Gastrocnemius medialis (tissue), 4 donors: ENCODE data around the gene BLOC1S3. TPM values are rescaled to one million over a fixed set of nuclear protein-coding genes. Genes with fewer than 3 reads are reported as not detected.

Source experiments
- ATAC-seq, 2 donors: fragments of 150-250 bp; one replicate each; pipeline ENCODE4 v1.9.1; 2016
- DNase-seq, 2 donors: peaks; one replicate each; pipeline ENCODE4 v3.0.0-alpha.2; 2019
- H3K27ac ChIP-seq, 4 donors: fragments of 200-600 bp; sonication (generic); 1 replicate in 1 of 4; 2 replicates in 3 of 4; pipeline ENCODE4 v1.5.1; 2016 to 2018; ENCODE audit warnings: mild to moderate bottlenecking in 2 of 4, moderate library complexity in 1 of 4
- H3K27me3 ChIP-seq, 3 donors: fragments of 200-600 bp; sonication (generic) in 2 of 3; 1 replicate in 1 of 3; 2 replicates in 2 of 3; pipeline versions ENCODE4 v1.5.1 to v1.6.0; 2016 to 2019; ENCODE audit warnings: mild to moderate bottlenecking in 1 of 3, moderate library complexity in 1 of 3
- H3K36me3 ChIP-seq, 2 donors: fragments of 200-600 bp; sonication (generic) in 1 of 2; one replicate each; pipeline ENCODE4 v1.5.1; 2017 to 2018
- H3K4me1 ChIP-seq, 2 donors: fragments of 200-600 bp; sonication (generic) in 1 of 2; one replicate each; pipeline ENCODE4 v1.5.1; 2016 to 2017; ENCODE audit warnings: mild to moderate bottlenecking in 2 of 2
- H3K4me3 ChIP-seq, 4 donors: fragments of 200-600 bp; sonication (generic) in 3 of 4; 1 replicate in 1 of 4; 2 replicates in 3 of 4; pipeline ENCODE4 v1.5.1; 2016 to 2019; ENCODE audit warnings: mild to moderate bottlenecking in 2 of 4
- H3K9me3 ChIP-seq, 3 donors: fragments of 200-600 bp; sonication (generic) in 2 of 3; 1 replicate in 1 of 3; 2 replicates in 2 of 3; pipeline ENCODE4 v1.5.1; 2016 to 2019
- POLR2A ChIP-seq, 2 donors: fragments of 450-650 bp; IDR thresholded peaks; one replicate each; pipeline ENCODE4 v1.6.1; 2017; ENCODE audit warnings: antibody characterized with exemption in 2 of 2, mild to moderate bottlenecking in 2 of 2, moderate library complexity in 2 of 2
- in situ Hi-C, 4 donors: fragments of 200-750 bp; cut with MboI; loops; one replicate each; pipeline versions ENCODE4 v1.15.0 to v1.8.0; 2017; ENCODE audit warnings: low sequenced_read_pairs in 4 of 4
- intact Hi-C: fragments of 100-400 bp; cut with DNase I; formaldehyde crosslinking; loops from one replicate; pipeline ENCODE4 v1.15.1; 2023; ENCODE audit warnings: low total_unique reads
- total RNA-seq, 4 donors: library from RNA; depleted of rRNA; stranded (reverse); fragments of >200 nt; gene quantifications; one replicate each; pipeline versions ENCODE4 v1.1.0 to v1.2.3, GENCODE V29; 2016
- TF ChIP-seq, protein P1 (sequence below), 5 experiments: fragments of 450-650 bp in 3 of 5; fragments of 200-600 bp in 2 of 5; sonication (generic) in 2 of 5; IDR thresholded peaks in 4 of 5; conservative IDR thresholded peaks in 1 of 5; 1 replicate in 4 of 5; 2 replicates in 1 of 5; pipeline ENCODE4 v1.5.1; 2016 to 2019; ENCODE audit warnings: antibody characterized with exemption in 5 of 5, mild to moderate bottlenecking in 3 of 5, moderate library complexity in 3 of 5

Gene BLOC1S3
- total RNA-seq, 4 donors from 2014 or later: 1.9 to 14.9 (median 5.8) TPM

DNA sequence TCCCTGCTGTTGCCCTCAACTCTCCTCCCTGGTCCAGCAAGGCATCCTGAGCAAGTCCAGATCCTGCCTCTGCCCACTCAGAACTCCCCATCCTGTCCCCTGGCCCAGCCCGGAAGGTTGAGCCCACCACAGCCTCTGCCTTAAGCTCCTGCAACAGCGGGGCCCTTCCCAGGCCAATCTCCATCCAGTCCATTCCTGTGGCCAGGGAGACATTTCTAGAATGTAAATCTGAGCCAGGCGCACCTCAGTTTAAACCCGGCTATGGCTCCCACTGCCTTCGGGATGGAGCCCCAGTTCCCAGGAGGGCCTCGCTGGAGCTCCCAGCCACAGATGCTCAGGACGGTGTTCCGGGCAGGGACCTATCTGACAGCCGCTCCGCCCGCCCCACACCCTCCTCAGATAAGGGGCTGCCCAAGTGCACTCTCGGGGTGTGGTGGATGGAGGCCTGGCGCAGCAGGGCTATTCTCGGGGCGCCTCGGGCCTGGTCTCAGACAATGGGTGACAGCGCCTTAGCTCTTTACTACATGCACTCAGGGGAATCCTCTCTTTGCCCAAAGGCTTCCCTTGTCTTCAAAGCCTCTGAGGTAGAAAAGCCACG, 5.9 kb upstream of the BLOC1S3 start:
- TF ChIP-seq POLR2A (IDR thresholded peaks at IDR 0.05): no peak
- TF ChIP-seq, protein P1, sequence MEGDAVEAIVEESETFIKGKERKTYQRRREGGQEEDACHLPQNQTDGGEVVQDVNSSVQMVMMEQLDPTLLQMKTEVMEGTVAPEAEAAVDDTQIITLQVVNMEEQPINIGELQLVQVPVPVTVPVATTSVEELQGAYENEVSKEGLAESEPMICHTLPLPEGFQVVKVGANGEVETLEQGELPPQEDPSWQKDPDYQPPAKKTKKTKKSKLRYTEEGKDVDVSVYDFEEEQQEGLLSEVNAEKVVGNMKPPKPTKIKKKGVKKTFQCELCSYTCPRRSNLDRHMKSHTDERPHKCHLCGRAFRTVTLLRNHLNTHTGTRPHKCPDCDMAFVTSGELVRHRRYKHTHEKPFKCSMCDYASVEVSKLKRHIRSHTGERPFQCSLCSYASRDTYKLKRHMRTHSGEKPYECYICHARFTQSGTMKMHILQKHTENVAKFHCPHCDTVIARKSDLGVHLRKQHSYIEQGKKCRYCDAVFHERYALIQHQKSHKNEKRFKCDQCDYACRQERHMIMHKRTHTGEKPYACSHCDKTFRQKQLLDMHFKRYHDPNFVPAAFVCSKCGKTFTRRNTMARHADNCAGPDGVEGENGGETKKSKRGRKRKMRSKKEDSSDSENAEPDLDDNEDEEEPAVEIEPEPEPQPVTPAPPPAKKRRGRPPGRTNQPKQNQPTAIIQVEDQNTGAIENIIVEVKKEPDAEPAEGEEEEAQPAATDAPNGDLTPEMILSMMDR (IDR thresholded peaks at IDR 0.05 in 4 of 5, conservative IDR thresholded peaks at IDR 0.05 in 1 of 5): no peak
- Histone ChIP-seq H3K36me3 (no peaks in the 10 kb centered on the region), H3K27ac (no peak overlapping the region), H3K4me3 (no peak overlapping the region), H3K4me1 (peaks cover 5 to 9% of the 10 kb centered on the region in 2 donors), H3K27me3 (no peaks in the 10 kb centered on the region), H3K9me3 (no peaks in the 10 kb centered on the region)
- intact Hi-C loops (no loop called here), in situ Hi-C loops (no loop called here)
- ATAC-seq: no peak
- DNase-seq: no peak

DNA sequence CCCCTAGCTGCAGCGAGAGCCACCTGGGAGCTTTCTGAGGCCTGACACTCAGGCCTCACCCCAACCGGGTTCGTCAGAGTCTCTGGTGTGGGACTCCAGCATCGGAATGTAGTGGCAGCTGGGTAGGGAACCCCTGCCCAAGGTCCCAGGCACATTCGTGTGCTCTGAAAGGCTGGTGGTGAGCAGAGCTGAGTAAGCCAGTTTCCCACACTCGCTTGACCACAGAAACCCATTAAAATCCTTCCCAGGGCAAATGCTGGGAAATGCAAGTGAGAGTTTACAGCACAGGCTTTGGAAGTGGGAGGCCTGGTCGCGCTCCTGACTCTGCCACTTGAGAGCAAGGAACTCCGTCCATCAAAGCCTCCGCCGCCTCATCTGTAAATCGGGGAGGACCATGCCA, 4.8 kb upstream of the BLOC1S3 start:
- H3K36me3 ChIP-seq: no peaks in the 10 kb centered on the region
- no peak overlapping the region for H3K27ac ChIP-seq
- intact Hi-C loops: no loop called here
- ATAC-seq (no peak), DNase-seq (no peak)
- in situ Hi-C loops: no loop called here
- no peaks in the 10 kb centered on the region for H3K27me3 ChIP-seq
- H3K4me1 ChIP-seq: peaks cover 5 to 9% of the 10 kb centered on the region in 2 donors
- H3K4me3 ChIP-seq: no peak overlapping the region
- no peaks in the 10 kb centered on the region for H3K9me3 ChIP-seq
- TF ChIP-seq POLR2A (IDR thresholded peaks at IDR 0.05): no peak
- TF ChIP-seq, protein P1 (IDR thresholded peaks at IDR 0.05 in 4 of 5, conservative IDR thresholded peaks at IDR 0.05 in 1 of 5): no peak

DNA sequence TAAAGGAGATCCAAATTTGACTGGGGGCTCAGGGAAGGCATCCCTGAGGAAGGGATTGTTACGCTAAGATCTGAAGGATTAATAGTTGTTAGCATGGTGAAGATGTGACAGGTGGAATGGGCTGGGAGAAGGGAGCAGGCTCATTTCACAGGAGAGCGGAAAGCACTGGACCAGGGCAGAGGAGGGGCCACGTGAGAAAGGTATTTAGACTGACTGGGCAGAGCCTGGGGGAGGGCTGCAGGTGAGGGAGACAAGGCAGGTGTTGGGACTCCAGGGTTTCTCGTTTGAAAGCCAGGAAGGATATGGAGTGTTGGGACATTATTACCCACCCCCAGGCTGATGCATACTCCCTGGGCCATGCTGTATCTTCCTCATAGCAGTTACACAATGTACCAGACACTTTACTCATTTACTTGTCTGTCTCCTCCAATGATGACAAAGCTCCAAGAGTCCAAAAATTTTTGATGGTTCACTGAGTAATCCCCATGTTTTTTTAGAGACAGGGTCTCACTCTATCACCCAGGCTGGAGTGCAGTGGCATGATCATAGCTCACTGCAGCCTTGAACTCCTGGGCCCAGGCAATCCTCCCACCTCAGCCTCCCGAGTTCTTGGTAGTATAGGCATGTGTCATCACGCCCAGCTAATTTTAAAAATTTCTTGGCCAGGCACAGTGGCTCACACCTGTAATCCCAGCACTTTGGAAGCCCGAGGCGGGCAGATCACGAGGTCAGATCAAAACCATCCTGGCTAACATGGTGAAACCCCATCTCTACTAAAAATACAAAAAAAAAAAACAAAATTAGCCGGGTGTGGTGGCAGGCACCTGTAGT, 2.9 kb upstream of the BLOC1S3 start:
- TF ChIP-seq, protein P1 (IDR thresholded peaks at IDR 0.05 in 4 of 5, conservative IDR thresholded peaks at IDR 0.05 in 1 of 5): no peak
- TF ChIP-seq POLR2A (IDR thresholded peaks at IDR 0.05): no peak
- DNase-seq: no peak
- in situ Hi-C loops (no loop called here), intact Hi-C loops (loop anchor here (2.0 to 5.0 kb wide), 2 partner anchors 153 to 322 kb away; partner anchors contain the start of genes PPM1N and RTN2)
- Histone ChIP-seq H3K4me3 (no peak overlapping the region), H3K27me3 (no peaks in the 10 kb centered on the region), H3K9me3 (no peaks in the 10 kb centered on the region), H3K4me1 (peaks cover 15 to 18% of the 10 kb centered on the region in 2 donors), H3K27ac (no peak overlapping the region), H3K36me3 (peaks cover 0 to 5% of the 10 kb centered on the region in 2 donors)
- ATAC-seq: no peak

- H3K9me3 ChIP-seq: no peaks in the 10 kb centered on the region
- intact Hi-C loops: loop anchor here (1.0 to 5.0 kb wide), 6 partner anchors 73 to 331 kb away; partner anchors contain the start of genes MARK4, NECTIN2, PPM1N and RTN2
- peak within 1 kb of the TSS; percentile 82 to 93 (median 87) for H3K4me3 ChIP-seq
- DNase-seq (no peak), ATAC-seq (peak; percentile 3 to 18)
- peaks cover 16 to 25% of the 10 kb centered on the region in 2 donors for H3K4me1 ChIP-seq
- in situ Hi-C loops: no loop called here
- peak within 1 kb of the TSS; percentile 98 to 100 (median 99) for H3K27ac ChIP-seq
- H3K36me3 ChIP-seq: peaks cover 0 to 11% of the 10 kb centered on the region in 2 donors
- no peaks in the 10 kb centered on the region for H3K27me3 ChIP-seq
- TF ChIP-seq, protein P1 (IDR thresholded peaks at IDR 0.05 in 4 of 5, conservative IDR thresholded peaks at IDR 0.05 in 1 of 5): no peak
- peak; percentile 91 to 93 for TF ChIP-seq POLR2A (IDR thresholded peaks at IDR 0.05)
Observed at GRCh38 chr19:45177817-45178261, 745 bp upstream of the BLOC1S3 start, which contains the start of gene TRAPPC6A. Gene TRAPPC6A, minus strand, starts transcription at chr19:45178237. Its CDS starts 19 bp downstream, at chr19:45178218.
